Esophagus muscularis mucosa (tissue), 4 donors: ENCODE measurements around the gene SDR39U1. TPM values are rescaled to one million over a fixed set of nuclear protein-coding genes. Genes with fewer than 3 reads are reported as not detected.

Experiments
- DNase-seq: peaks from one replicate; pipeline ENCODE4 v3.0.0-alpha.2; 2017; ENCODE audit errors: extremely low spot score
- H3K27ac ChIP-seq, 4 donors: fragments of 200-600 bp; sonication (generic); replicated peaks in 1 of 4; 1 replicate in 3 of 4; 2 replicates in 1 of 4; pipeline ENCODE4 v1.5.1; 2016 to 2019; ENCODE audit warnings: mild to moderate bottlenecking in 1 of 4
- H3K27me3 ChIP-seq, 4 donors: fragments of 200-600 bp; sonication (generic); one replicate each; pipeline versions ENCODE4 v1.5.1 to v1.6.0; 2016 to 2019
- H3K36me3 ChIP-seq, 4 donors: fragments of 200-600 bp; sonication (generic); one replicate each; pipeline ENCODE4 v1.5.1; 2016 to 2019
- H3K4me1 ChIP-seq, 4 donors: fragments of 200-600 bp; sonication (generic); one replicate each; pipeline ENCODE4 v1.5.1; 2016 to 2019
- H3K4me3 ChIP-seq, 4 donors: fragments of 200-600 bp; sonication (generic); 1 replicate in 2 of 4; 2 replicates in 2 of 4; pipeline ENCODE4 v1.5.1; 2016 to 2019; ENCODE audit warnings: mild to moderate bottlenecking in 4 of 4, moderate library complexity in 1 of 4
- H3K9me3 ChIP-seq, 4 donors: fragments of 200-600 bp; sonication (generic); 1 replicate in 3 of 4; 2 replicates in 1 of 4; pipeline ENCODE4 v1.5.1; 2016 to 2019
- EP300 ChIP-seq: sonication (generic); formaldehyde crosslinking; IDR thresholded peaks from one replicate; pipeline ENCODE4 v1.6.1; 2017; ENCODE audit warnings: antibody characterized with exemption
- POLR2A ChIP-seq: fragments of 450-650 bp; IDR thresholded peaks from one replicate; pipeline ENCODE4 v1.6.1; 2017; ENCODE audit warnings: antibody characterized with exemption, moderate library complexity, mild to moderate bottlenecking, low read depth
- POLR2AphosphoS5 ChIP-seq, 2 donors: sonication (generic); formaldehyde crosslinking; IDR thresholded peaks; one replicate each; pipeline ENCODE4 v1.6.1; 2017; ENCODE audit warnings: antibody characterized with exemption in 2 of 2
- WGBS: methylation state at CpG from one replicate; pipeline ENCODE4 v1.1.5; 2018; 5-methylcytosine and 5-hydroxymethylcytosine counted together
- intact Hi-C: fragments of 100-400 bp; cut with DNase I; formaldehyde crosslinking; loops from one replicate; pipeline ENCODE4 v1.15.1; 2023
- total RNA-seq, 4 donors: library from RNA; depleted of rRNA; stranded (reverse); fragments of >200 nt; gene quantifications; one replicate each; pipeline versions ENCODE4 v1.1.0 to v1.2.1, GENCODE V29; 2016
- TF ChIP-seq, protein P1 (sequence below), 3 experiments: fragments of 200-600 bp in 2 of 3; fragments of 450-650 bp in 1 of 3; sonication (generic) in 2 of 3; IDR thresholded peaks; one replicate each; pipeline ENCODE4 v1.5.1; 2017 to 2019; ENCODE audit warnings: antibody characterized with exemption in 3 of 3, mild to moderate bottlenecking in 2 of 3, moderate library complexity in 1 of 3

Gene SDR39U1
- total RNA-seq, 4 donors from 2014 or later = 23.9 to 48.6 (median 33.5) TPM

GRCh38 chr14:24415421-24416253, 26.9 kb downstream of the SDR39U1 start:
- DNase-seq = no peak
- Histone ChIP-seq H3K9me3 (no peaks in the 10 kb centered on the region), H3K27ac (no peak overlapping the region), H3K4me1 (peaks cover 8 to 17% (median 12%) of the 10 kb centered on the region in 4 donors), H3K4me3 (no peak overlapping the region), H3K27me3 (peaks cover 0 to 14% (median 0%) of the 10 kb centered on the region in 4 donors), H3K36me3 (peaks cover 8 to 52% (median 45%) of the 10 kb centered on the region in 4 donors)
- TF ChIP-seq POLR2A (no peak), EP300 (no peak)
- TF ChIP-seq, protein P1, sequence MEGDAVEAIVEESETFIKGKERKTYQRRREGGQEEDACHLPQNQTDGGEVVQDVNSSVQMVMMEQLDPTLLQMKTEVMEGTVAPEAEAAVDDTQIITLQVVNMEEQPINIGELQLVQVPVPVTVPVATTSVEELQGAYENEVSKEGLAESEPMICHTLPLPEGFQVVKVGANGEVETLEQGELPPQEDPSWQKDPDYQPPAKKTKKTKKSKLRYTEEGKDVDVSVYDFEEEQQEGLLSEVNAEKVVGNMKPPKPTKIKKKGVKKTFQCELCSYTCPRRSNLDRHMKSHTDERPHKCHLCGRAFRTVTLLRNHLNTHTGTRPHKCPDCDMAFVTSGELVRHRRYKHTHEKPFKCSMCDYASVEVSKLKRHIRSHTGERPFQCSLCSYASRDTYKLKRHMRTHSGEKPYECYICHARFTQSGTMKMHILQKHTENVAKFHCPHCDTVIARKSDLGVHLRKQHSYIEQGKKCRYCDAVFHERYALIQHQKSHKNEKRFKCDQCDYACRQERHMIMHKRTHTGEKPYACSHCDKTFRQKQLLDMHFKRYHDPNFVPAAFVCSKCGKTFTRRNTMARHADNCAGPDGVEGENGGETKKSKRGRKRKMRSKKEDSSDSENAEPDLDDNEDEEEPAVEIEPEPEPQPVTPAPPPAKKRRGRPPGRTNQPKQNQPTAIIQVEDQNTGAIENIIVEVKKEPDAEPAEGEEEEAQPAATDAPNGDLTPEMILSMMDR (IDR thresholded peaks at IDR 0.05) = no peak
- intact Hi-C loops = no loop called here
- WGBS = 84% methylated on average over 25 of the region's 25 CpGs

DNA sequence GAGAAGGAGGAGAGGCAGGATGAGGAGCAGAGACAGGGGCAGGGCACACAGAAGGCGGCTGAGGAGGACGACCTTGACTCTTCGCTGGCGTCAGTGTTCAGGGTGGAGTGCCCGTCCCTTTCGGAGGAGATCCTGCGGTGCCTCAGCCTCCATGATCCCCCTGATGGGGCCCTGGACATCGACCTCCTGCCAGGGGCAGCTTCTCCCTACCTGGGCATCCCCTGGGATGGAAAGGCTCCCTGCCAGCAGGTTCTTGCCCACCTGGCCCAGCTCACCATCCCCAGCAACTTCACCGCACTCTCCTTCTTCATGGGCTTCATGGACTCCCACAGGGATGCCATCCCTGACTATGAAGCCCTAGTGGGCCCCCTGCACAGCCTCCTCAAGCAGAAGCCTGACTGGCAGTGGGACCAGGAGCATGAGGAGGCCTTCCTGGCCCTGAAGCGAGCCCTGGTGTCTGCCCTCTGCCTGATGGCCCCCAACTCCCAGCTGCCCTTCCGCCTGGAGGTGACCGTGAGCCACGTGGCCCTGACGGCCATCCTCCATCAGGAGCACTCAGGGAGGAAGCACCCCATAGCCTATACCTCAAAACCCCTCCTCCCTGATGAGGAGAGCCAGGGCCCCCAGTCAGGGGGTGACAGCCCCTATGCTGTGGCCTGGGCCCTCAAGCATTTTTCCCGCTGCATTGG, 27.7 kb downstream of the SDR39U1 start:
- WGBS = 87% methylated on average over 15 of the region's 15 CpGs
- no peak for DNase-seq
- H3K9me3 ChIP-seq = no peaks in the 10 kb centered on the region
- H3K36me3 ChIP-seq = peaks cover 8 to 58% (median 51%) of the 10 kb centered on the region in 4 donors
- intact Hi-C loops = no loop called here
- no peak overlapping the region for H3K27ac ChIP-seq
- peaks cover 8 to 17% (median 12%) of the 10 kb centered on the region in 4 donors for H3K4me1 ChIP-seq
- H3K4me3 ChIP-seq = no peak overlapping the region
- TF ChIP-seq, protein P1 (IDR thresholded peaks at IDR 0.05) = no peak
- TF ChIP-seq EP300 (no peak), POLR2AphosphoS5 (IDR thresholded peaks at IDR 0.05) (no peak), POLR2A (no peak)
- H3K27me3 ChIP-seq = peaks cover 0 to 6% (median 0%) of the 10 kb centered on the region in 4 donors

DNA sequence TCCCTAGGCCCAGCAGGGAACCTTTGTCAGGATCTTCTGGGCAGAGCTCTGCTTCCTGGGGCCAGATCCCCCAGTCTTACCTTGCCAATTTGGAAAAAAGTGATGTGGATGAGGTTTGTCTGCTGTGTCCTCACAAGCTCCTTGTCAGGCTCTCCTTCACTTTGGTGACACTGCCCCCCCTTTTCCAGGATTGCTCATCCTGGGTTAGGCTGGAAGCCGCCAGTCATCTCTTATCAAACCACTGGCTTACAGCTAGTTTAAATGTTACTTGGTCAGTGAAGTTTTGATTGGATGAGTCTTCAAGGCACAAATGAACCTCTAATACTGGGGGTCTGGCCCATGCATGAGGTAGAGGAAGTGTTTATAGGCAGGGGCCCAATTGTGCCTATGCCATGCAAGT, 28.5 kb downstream of the SDR39U1 start:
- Histone ChIP-seq H3K9me3 (no peaks in the 10 kb centered on the region), H3K36me3 (peaks cover 8 to 66% (median 59%) of the 10 kb centered on the region in 4 donors), H3K4me1 (peaks cover 6 to 14% (median 11%) of the 10 kb centered on the region in 4 donors), H3K4me3 (no peak overlapping the region), H3K27ac (no peak overlapping the region), H3K27me3 (no peaks in the 10 kb centered on the region)
- TF ChIP-seq POLR2A (no peak), EP300 (no peak)
- TF ChIP-seq, protein P1 (IDR thresholded peaks at IDR 0.05) = no peak
- WGBS = 100% methylated on average over 1 of the region's 1 CpG
- no peak for DNase-seq
- intact Hi-C loops = no loop called here

GRCh38 chr14:24411443-24412389, 30.9 kb downstream of the SDR39U1 start:
- 71% methylated on average over 14 of the region's 16 CpGs for WGBS
- Histone ChIP-seq H3K27me3 (no peaks in the 10 kb centered on the region), H3K36me3 (peaks cover 13 to 84% (median 78%) of the 10 kb centered on the region in 4 donors), H3K4me3 (no peak overlapping the region), H3K27ac (no peak overlapping the region), H3K9me3 (no peaks in the 10 kb centered on the region), H3K4me1 (peaks cover 0 to 14% (median 6%) of the 10 kb centered on the region in 4 donors)
- no peak for DNase-seq
- TF ChIP-seq, protein P1 (IDR thresholded peaks at IDR 0.05) = peak; percentile 42 to 74 (median 58)
- TF ChIP-seq POLR2AphosphoS5 (IDR thresholded peaks at IDR 0.05) (peak in 1 of 2 donors; percentile 15), EP300 (no peak), POLR2A (no peak)
- intact Hi-C loops = no loop called here
